Nephron (organoid): ENCODE results near the gene NBEA.
"Not testable (repeated sequence)": the region's sequence is repeated elsewhere in the genome, so short reads cannot be mapped to it uniquely, and the experiment has no call there.

Experiments
- H3K27ac Mint-ChIP-seq, 3 experiments: 2 replicates each; pipeline ENCODE4 v1.8.0; 2020; ENCODE audit warnings: mixed read lengths in 3 of 3, mild to moderate bottlenecking in 2 of 3, moderate library complexity in 1 of 3
- H3K27me3 Mint-ChIP-seq: 2 replicates; pipeline ENCODE4 v1.8.0; 2021; ENCODE audit warnings: low read depth, mild to moderate bottlenecking, moderate library complexity, mixed read lengths
- H3K36me3 Mint-ChIP-seq: 2 replicates; pipeline ENCODE4 v1.8.0; 2020; ENCODE audit warnings: low read depth, mixed read lengths
- H3K4me1 Mint-ChIP-seq: 2 replicates; pipeline ENCODE4 v1.8.0; 2020; ENCODE audit warnings: mixed read lengths
- H3K4me3 Mint-ChIP-seq, 3 experiments: 2 replicates each; pipeline ENCODE4 v1.8.0; 2020; ENCODE audit warnings: mild to moderate bottlenecking in 3 of 3, mixed read lengths in 3 of 3, moderate library complexity in 2 of 3
- H3K9me3 Mint-ChIP-seq: 2 replicates; pipeline ENCODE4 v1.8.0; 2020; ENCODE audit warnings: mixed read lengths
- TF ChIP-seq, protein P1 (sequence below), 3 experiments: fragments of 200-600 bp; sonication (generic); IDR thresholded peaks; one replicate each; pipeline ENCODE4 v1.5.0; 2021; ENCODE audit warnings: antibody characterized with exemption in 3 of 3; ENCODE audit not compliant: unreplicated experiment in 3 of 3

The NBEA gene

DNA sequence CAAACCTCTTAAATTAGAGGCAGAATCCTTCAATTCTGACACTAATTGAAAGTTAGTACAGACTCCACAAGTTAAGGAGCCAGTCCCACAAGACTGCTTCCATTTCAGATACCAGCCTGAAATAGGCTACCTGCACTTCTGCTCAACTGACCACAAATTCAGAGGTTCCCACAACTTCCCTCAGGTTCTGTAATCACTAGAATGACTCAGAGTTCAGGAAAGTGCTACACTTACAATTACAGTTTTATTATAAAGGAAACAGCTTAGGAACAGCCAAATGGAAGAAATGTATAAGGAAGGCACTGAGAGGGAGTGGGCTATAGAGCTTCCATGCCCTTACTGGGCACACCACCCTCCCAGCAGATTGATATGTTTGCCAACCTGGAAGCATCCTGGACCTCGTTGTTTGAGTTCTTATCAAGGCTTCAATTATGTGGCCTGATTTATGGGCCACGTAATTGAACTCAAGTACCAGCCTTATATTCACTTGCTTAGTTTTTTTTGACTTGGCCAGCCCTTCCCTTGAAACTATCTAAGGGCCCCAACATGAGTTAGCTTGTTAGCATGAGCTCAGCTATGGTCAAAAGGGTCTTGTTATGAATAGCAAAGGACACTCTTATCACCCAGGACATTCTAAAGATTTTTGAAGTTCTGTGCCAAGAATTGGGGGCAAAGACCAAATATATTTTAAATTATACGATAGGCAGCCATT, 25.9 kb downstream of the NBEA start:
- no peak overlapping the region for H3K4me3 Mint-ChIP-seq
- no peaks in the 10 kb centered on the region for H3K4me1 Mint-ChIP-seq
- TF ChIP-seq, protein P1, sequence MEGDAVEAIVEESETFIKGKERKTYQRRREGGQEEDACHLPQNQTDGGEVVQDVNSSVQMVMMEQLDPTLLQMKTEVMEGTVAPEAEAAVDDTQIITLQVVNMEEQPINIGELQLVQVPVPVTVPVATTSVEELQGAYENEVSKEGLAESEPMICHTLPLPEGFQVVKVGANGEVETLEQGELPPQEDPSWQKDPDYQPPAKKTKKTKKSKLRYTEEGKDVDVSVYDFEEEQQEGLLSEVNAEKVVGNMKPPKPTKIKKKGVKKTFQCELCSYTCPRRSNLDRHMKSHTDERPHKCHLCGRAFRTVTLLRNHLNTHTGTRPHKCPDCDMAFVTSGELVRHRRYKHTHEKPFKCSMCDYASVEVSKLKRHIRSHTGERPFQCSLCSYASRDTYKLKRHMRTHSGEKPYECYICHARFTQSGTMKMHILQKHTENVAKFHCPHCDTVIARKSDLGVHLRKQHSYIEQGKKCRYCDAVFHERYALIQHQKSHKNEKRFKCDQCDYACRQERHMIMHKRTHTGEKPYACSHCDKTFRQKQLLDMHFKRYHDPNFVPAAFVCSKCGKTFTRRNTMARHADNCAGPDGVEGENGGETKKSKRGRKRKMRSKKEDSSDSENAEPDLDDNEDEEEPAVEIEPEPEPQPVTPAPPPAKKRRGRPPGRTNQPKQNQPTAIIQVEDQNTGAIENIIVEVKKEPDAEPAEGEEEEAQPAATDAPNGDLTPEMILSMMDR (IDR thresholded peaks at IDR 0.05; ENCODE audit: unreplicated experiment in 3 of 3), result no peak
- no peak overlapping the region for H3K27ac Mint-ChIP-seq
- no peaks in the 10 kb centered on the region for H3K27me3 Mint-ChIP-seq
- peaks cover 28% of the 10 kb centered on the region for H3K9me3 Mint-ChIP-seq
- H3K36me3 Mint-ChIP-seq, result peaks cover 9% of the 10 kb centered on the region

GRCh38 chr13:34969539-34969938, 27.5 kb downstream of the NBEA start:
- not testable (repeated sequence) for H3K4me3 Mint-ChIP-seq, H3K4me1 Mint-ChIP-seq
- peaks cover 16% of the 10 kb centered on the region for H3K36me3 Mint-ChIP-seq

DNA sequence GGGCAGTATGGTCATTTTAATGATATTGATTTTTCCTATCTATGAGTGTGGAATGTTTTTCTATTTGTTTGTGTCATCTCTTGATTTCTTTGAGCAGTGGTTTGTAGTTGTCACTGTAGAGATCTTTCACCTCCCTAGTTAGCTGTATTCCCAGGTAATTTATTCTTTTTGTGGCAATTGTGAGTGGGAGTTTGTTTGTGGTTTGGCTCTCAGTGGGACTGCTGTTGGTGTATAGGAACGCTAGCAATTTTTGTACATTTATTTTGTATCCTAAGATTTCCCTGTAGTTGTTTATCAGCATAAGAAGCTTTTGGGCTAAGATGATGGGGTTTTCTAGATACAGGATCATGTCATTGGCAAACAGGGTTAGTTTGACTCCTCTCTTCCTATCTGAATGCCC, 28.9 kb downstream of the NBEA start:
- H3K4me1 Mint-ChIP-seq, result peaks cover 7% of the 10 kb centered on the region
- peaks cover 23% of the 10 kb centered on the region for H3K36me3 Mint-ChIP-seq
- H3K4me3 Mint-ChIP-seq, result no peak overlapping the region
- no peak overlapping the region for H3K27ac Mint-ChIP-seq
- H3K9me3 Mint-ChIP-seq, result peaks cover 33% of the 10 kb centered on the region
- TF ChIP-seq, protein P1 (IDR thresholded peaks at IDR 0.05; ENCODE audit: unreplicated experiment in 3 of 3), result no peak
- no peaks in the 10 kb centered on the region for H3K27me3 Mint-ChIP-seq

More at GRCh38 chr13:34969539-34969938, 27.5 kb downstream of the NBEA start:
- not testable (repeated sequence) for H3K27ac Mint-ChIP-seq, H3K27me3 Mint-ChIP-seq
- H3K9me3 Mint-ChIP-seq, result peaks cover 33% of the 10 kb centered on the region

- H3K27me3 Mint-ChIP-seq, result no peaks in the 10 kb centered on the region
- peaks cover 7% of the 10 kb centered on the region for H3K4me1 Mint-ChIP-seq
- H3K4me3 Mint-ChIP-seq, result no peak overlapping the region
- H3K9me3 Mint-ChIP-seq, result peaks cover 33% of the 10 kb centered on the region
- TF ChIP-seq, protein P1 (IDR thresholded peaks at IDR 0.05; ENCODE audit: unreplicated experiment in 3 of 3), result no peak
- H3K27ac Mint-ChIP-seq, result no peak overlapping the region
- peaks cover 25% of the 10 kb centered on the region for H3K36me3 Mint-ChIP-seq
Observed at GRCh38 chr13:34971473-34971872, 29.4 kb downstream of the NBEA start.

DNA sequence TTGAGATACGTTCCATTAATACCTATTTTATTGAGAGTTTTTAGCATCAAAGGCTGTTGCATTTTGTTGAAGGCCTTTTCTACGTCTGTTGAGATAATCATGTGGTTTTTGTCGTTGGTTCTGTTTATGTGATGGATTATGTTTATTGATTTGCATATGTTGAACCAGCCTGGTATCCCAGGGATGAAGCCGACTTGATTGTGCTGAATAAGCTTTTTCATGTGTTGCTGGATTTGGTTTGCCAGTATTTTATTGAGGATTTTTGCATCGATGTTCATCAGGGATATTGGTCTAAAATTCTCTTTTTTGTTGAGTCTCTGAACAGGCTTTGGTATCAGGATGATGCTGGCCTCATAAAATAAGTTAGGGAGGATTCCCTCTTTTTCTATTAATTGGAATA, 43.1 kb downstream of the NBEA start:
- Mint-ChIP-seq H3K36me3 (peaks cover 18% of the 10 kb centered on the region), H3K9me3 (peaks cover 53% of the 10 kb centered on the region)
- not testable (repeated sequence) for H3K4me1 Mint-ChIP-seq, H3K27ac Mint-ChIP-seq, H3K4me3 Mint-ChIP-seq, H3K27me3 Mint-ChIP-seq

GRCh38 chr13:34988330-34988791, 46.3 kb downstream of the NBEA start:
- Mint-ChIP-seq H3K27me3 (no peaks in the 10 kb centered on the region), H3K27ac (no peak overlapping the region), H3K36me3 (peaks cover 36% of the 10 kb centered on the region), H3K4me3 (no peak overlapping the region), H3K9me3 (peaks cover 63% of the 10 kb centered on the region), H3K4me1 (no peaks in the 10 kb centered on the region)
- TF ChIP-seq, protein P1 (IDR thresholded peaks at IDR 0.05; ENCODE audit: unreplicated experiment in 3 of 3), result no peak
